HepG2 (cell line): ENCODE results near the gene KREMEN1. TPM values are rescaled to one million over a fixed set of nuclear protein-coding genes. Genes with fewer than 3 reads are reported as not detected.

Experiments used
- ELF1 ChIP-seq: sonication (generic); formaldehyde crosslinking; IDR thresholded peaks from 2 replicates; pipeline ENCODE4 v1.4.0; 2020; ENCODE audit warnings: missing genetic modification reagents
- ERF ChIP-seq: IDR thresholded peaks from 2 replicates; pipeline ENCODE4 v1.6.1; 2018; ENCODE audit warnings: missing biosample characterization, missing genetic modification reagents
- FOXJ3 ChIP-seq: sonication (generic); formaldehyde crosslinking; IDR thresholded peaks from 2 replicates; pipeline ENCODE4 v1.4.0; 2020; ENCODE audit warnings: missing genetic modification reagents, mild to moderate bottlenecking, borderline replicate concordance
- KDM5A ChIP-seq: fragments of 200-600 bp; sonication (generic); IDR thresholded peaks from 2 replicates; pipeline ENCODE4 v1.7.0; 2018; ENCODE audit warnings: antibody characterized with exemption, mild to moderate bottlenecking, low read length, borderline replicate concordance
- LCORL ChIP-seq, 2 experiments: fragments of 450-650 bp in 1 of 2; sonication (generic) in 1 of 2; formaldehyde crosslinking in 1 of 2; IDR thresholded peaks; 2 replicates each; pipeline versions ENCODE4 v1.5.0 to v1.6.1; 2017 to 2020; ENCODE audit warnings: antibody characterized with exemption in 1 of 2, missing genetic modification reagents in 1 of 2
- PPARG ChIP-seq: conservative IDR thresholded peaks from 2 replicates; pipeline ENCODE4 v1.6.1; 2016; ENCODE audit warnings: missing biosample characterization, missing genetic modification reagents
- SIX1 ChIP-seq: sonication (generic); formaldehyde crosslinking; IDR thresholded peaks from 2 replicates; pipeline ENCODE4 v1.4.0; 2020; ENCODE audit warnings: missing genetic modification reagents, borderline replicate concordance
- TBX3 ChIP-seq: fragments of 450-650 bp; IDR thresholded peaks from 2 replicates; pipeline ENCODE4 v1.6.1; 2017; ENCODE audit warnings: antibody characterized with exemption, mild to moderate bottlenecking, inconsistent platforms, borderline replicate concordance
- TCF7 ChIP-seq: sonication (generic); IDR thresholded peaks from 2 replicates; pipeline ENCODE4 v1.6.1; 2016; ENCODE audit warnings: antibody characterized with exemption, low read depth
- TEAD3 ChIP-seq: optimal IDR thresholded peaks from 2 replicates; pipeline ENCODE3; 2016; ENCODE audit warnings: borderline replicate concordance
- ZBTB20 ChIP-seq: sonication (generic); formaldehyde crosslinking; IDR thresholded peaks from 2 replicates; pipeline ENCODE4 v1.8.1; 2023; ENCODE audit warnings: missing genetic modification reagents, low read depth, mild to moderate bottlenecking, borderline replicate concordance
- ZBTB39 ChIP-seq: sonication (generic); formaldehyde crosslinking; IDR thresholded peaks from 2 replicates; pipeline ENCODE4 v1.5.0; 2020; ENCODE audit warnings: missing genetic modification reagents
- ZBTB7B ChIP-seq: sonication (generic); formaldehyde crosslinking; IDR thresholded peaks from 2 replicates; pipeline ENCODE4 v1.4.0; 2020; ENCODE audit warnings: missing genetic modification reagents
- ZFY ChIP-seq: sonication (generic); formaldehyde crosslinking; IDR thresholded peaks from 2 replicates; pipeline ENCODE4 v1.4.0; 2020; ENCODE audit warnings: missing genetic modification reagents
- ZNF646 ChIP-seq: sonication (generic); formaldehyde crosslinking; IDR thresholded peaks from 2 replicates; pipeline ENCODE4 v1.9.0; 2021; ENCODE audit warnings: mild to moderate bottlenecking, missing genetic modification reagents
- polyA plus RNA-seq, 8 experiments: library from polyadenylated mRNA; depleted of rRNA in 3 of 8; stranded (reverse) in 7 of 8; unstranded in 1 of 8; fragments of >200 nt; fragmentation: Illumina TruSeq in 4 of 8; extraction: Trizol in 4 of 8; gene quantifications; 2 replicates each; pipeline versions ENCODE4 v1.2.1 to v1.2.3, GENCODE V29; 2011 to 2016; ENCODE audit warnings: low read depth in 4 of 8, missing spikeins in 1 of 8, mixed read lengths in 1 of 8; ENCODE audit not compliant: insufficient read depth in 1 of 8
- total RNA-seq, 5 experiments: library from RNA; depleted of rRNA; stranded (reverse); fragments of >200 nt; fragmentation: Illumina TruSeq; extraction: Trizol; gene quantifications; 2 replicates each; pipeline ENCODE4 v1.2.3, GENCODE V29; 2016; ENCODE audit warnings: low read depth in 1 of 5
- TF ChIP-seq, protein P1 (sequence below): sonication (generic); formaldehyde crosslinking; IDR thresholded peaks from 2 replicates; pipeline ENCODE4 v1.4.0; 2020; ENCODE audit warnings: mild to moderate bottlenecking, missing genetic modification reagents
- TF ChIP-seq, protein P2 (sequence below): IDR thresholded peaks from 2 replicates; pipeline ENCODE4 v1.6.1; 2016; ENCODE audit warnings: missing genetic modification reagents, missing compliant biosample characterization

KREMEN1 gene
- total and polyA plus RNA-seq, 2 of the 13 experiments (the other 11 are each of a cell fraction or from before 2014, with no cell fraction given) = 9.8 to 13.8 TPM

GRCh38 chr22:29096736-29097669, 24.2 kb downstream of the KREMEN1 start (continued):
- TF ChIP-seq, protein P1, sequence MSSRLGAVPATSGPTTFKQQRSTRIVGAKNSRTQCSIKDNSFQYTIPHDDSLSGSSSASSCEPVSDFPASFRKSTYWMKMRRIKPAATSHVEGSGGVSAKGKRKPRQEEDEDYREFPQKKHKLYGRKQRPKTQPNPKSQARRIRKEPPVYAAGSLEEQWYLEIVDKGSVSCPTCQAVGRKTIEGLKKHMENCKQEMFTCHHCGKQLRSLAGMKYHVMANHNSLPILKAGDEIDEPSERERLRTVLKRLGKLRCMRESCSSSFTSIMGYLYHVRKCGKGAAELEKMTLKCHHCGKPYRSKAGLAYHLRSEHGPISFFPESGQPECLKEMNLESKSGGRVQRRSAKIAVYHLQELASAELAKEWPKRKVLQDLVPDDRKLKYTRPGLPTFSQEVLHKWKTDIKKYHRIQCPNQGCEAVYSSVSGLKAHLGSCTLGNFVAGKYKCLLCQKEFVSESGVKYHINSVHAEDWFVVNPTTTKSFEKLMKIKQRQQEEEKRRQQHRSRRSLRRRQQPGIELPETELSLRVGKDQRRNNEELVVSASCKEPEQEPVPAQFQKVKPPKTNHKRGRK (CRISPR knock-in tag) = no peak
- TF ChIP-seq ZNF646 (peak; percentile 42; the same call in 1 of the 2 replicates), ERF (CRISPR knock-in tag) (peak; percentile 54), PPARG (CRISPR knock-in tag) (peak; percentile 58; the same call in 1 of the 2 replicates), ZBTB39 (CRISPR knock-in tag) (no peak), ZBTB20 (CRISPR knock-in tag) (peak; percentile 71; the same call in 1 of the 2 replicates), SIX1 (peak; percentile 98), KDM5A (peak; percentile 25; the same call in 1 of the 2 replicates), TCF7 (peak; percentile 97), LCORL (IDR thresholded peaks at IDR 0.05) (no peak), LCORL (CRISPR knock-in tag; IDR thresholded peaks at IDR 0.05) (0 out of 2 replicates have a peak, but pooled peaks have one; percentile 22), ELF1 (CRISPR knock-in tag) (peak; percentile 30; the same call in 1 of the 2 replicates), TEAD3 (CRISPR knock-in tag) (peak; percentile 77), TBX3 (peak; percentile 61; the same call in 1 of the 2 replicates), ZFY (CRISPR knock-in tag) (peak; percentile 30; the same call in 1 of the 2 replicates), FOXJ3 (CRISPR knock-in tag) (peak; percentile 60; the same call in 1 of the 2 replicates), ZBTB7B (peak; percentile 28; the same call in 1 of the 2 replicates)
- TF ChIP-seq, protein P2, sequence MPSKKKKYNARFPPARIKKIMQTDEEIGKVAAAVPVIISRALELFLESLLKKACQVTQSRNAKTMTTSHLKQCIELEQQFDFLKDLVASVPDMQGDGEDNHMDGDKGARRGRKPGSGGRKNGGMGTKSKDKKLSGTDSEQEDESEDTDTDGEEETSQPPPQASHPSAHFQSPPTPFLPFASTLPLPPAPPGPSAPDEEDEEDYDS (CRISPR knock-in tag) = peak; percentile 29; the same call in 1 of the 2 replicates
